HG02759 (cell line): ENCODE results near the gene ITSN1.
"Not testable (repeated sequence)": the region's sequence is repeated elsewhere in the genome, so short reads cannot be mapped to it uniquely, and the experiment has no call there.

Experiments used
- ATAC-seq: cut with Tn5 transposase; IDR thresholded peaks from one replicate; pipeline ENCODE4 v1.9.1; 2021; ENCODE audit warnings: mild to moderate bottlenecking, moderate library complexity; ENCODE audit not compliant: unreplicated experiment

ITSN1 gene

GRCh38 chr21:33712022-33712803, 69.9 kb downstream of the ITSN1 start:
- no peak for ATAC-seq

GRCh38 chr21:33721081-33721480, 78.8 kb downstream of the ITSN1 start:
- no peak for ATAC-seq

DNA sequence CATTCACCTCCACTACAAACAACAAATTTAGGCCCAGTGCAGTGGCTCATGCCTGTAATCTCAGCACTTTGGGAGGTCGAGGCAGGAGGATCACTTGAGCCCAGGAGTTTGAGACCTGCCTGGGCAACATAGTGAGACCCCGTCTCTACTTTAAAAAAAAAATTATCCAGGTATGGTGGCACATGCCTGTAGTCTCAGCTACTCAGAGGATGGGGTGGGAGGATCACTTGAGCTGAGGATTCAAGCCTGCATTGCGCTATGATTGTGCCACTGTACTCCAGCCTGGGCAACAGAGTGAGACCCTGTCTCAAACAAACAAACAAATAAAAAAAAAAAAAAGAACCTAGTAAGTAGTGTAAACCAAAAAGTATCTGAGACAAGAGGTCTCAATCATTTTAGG, 86.8 kb downstream of the ITSN1 start:
- ATAC-seq: not testable (repeated sequence)

GRCh38 chr21:33729641-33730040, 87.3 kb downstream of the ITSN1 start:
- no peak for ATAC-seq

DNA sequence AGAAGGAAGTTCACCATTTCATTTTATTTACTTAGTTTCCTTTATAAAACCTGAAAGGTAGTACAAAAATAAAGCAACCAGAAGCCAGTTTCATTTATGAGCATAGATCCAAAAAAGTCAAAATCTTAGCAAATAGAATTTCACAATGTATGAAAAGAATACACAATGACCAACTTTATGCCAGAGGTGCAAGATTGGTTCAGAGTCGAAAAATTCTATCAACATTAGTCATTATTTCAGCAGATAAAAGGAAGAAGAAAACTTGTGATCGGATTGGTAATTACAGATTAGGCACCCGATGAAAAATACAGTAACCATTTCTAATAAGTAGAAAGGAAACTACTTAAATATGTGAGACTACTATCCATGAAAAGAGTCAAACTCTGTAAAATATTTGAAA, 89.1 kb downstream of the ITSN1 start:
- ATAC-seq: no peak

- ATAC-seq: no peak
These were observed 89.7 kb downstream of the ITSN1 start for GRCh38 chr21:33732038-33732437.

- ATAC-seq: no peak
These were observed 91.3 kb downstream of the ITSN1 start for GRCh38 chr21:33733601-33734000.

GRCh38 chr21:33734291-33734690, 92.0 kb downstream of the ITSN1 start:
- no peak for ATAC-seq

DNA sequence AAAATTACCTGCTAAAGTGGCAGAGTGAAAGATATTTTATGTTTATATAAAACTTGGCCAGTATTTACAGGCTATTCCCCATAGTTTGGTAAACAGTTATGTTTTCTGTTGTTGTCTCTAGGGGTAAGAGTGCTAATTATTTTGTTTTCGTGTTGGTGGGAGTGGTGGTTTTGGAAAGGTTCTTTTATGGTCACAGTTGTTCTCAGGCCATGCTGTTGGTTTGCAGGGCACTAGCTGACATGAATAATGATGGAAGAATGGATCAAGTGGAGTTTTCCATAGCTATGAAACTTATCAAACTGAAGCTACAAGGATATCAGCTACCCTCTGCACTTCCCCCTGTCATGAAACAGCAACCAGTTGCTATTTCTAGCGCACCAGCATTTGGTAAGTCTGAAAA, 92.5 kb downstream of the ITSN1 start:
- ATAC-seq: no peak

- no peak for ATAC-seq
These were observed 94.3 kb downstream of the ITSN1 start for GRCh38 chr21:33736569-33736968.

GRCh38 chr21:33739701-33740100, 97.4 kb downstream of the ITSN1 start:
- ATAC-seq: no peak

- no peak for ATAC-seq
These were observed 105.1 kb downstream of the ITSN1 start for GRCh38 chr21:33747420-33747819.

DNA sequence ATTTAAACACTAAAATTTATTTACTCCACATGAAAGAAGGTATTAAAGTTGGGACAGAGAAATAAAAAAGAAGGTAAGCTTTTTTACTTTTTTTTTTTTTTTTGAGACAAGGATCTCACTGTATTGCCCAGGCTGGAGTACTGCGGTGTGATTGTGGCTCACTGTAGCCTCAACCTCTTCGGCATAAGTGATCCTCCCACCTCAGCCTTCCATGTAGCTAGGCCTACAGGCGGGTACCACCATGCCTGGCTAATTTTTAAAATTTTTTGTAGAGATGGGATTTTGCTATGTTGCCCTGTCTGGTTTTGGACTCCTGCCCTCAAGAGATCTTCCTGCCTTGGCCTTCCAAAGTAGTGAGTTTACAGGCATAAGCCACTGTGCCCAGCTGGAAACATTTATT, 106.6 kb downstream of the ITSN1 start:
- no peak for ATAC-seq

- ATAC-seq: no peak
These were observed 107.7 kb downstream of the ITSN1 start for GRCh38 chr21:33750017-33750416.

DNA sequence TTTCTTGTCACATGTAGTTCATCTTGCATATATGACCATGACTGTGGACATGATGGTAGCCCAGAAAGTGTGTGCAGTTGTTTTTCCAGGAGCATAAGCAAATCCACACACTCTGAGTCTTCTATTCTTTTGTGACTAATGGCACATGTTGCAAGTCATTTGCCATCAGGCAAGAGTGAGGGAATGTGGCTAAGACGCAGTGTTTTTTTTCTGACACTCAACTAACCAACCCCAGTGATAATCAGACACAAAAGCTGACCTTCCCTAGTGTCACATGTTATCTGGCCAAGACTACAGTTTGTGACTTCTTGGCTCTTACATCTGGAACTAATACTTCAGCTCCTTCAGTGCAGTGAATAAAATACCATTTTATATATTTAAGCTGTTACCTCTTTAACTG, 108.8 kb downstream of the ITSN1 start:
- no peak for ATAC-seq

GRCh38 chr21:33751533-33751932, 109.2 kb downstream of the ITSN1 start:
- ATAC-seq: no peak

- no peak for ATAC-seq
These were observed 110.0 kb downstream of the ITSN1 start for GRCh38 chr21:33752260-33752659.

DNA sequence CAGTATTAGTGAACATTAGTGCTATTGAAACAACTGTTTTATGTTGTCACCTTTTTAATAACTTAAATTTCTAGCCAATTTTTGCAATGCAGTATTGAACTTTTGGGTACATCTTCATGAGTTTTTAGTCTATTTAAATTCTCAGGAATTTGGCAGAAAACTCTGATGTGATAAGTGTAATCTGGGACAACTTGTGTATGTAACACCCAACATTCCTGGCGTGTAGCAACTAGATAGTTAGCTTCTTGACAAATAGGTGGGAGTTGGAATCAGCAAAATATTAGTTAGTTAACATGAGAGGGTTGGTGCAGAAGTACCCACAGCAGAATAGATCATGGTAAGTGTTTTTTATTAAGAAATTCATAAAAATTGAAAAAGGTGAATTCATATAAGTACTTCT, 111.6 kb downstream of the ITSN1 start:
- ATAC-seq: no peak

DNA sequence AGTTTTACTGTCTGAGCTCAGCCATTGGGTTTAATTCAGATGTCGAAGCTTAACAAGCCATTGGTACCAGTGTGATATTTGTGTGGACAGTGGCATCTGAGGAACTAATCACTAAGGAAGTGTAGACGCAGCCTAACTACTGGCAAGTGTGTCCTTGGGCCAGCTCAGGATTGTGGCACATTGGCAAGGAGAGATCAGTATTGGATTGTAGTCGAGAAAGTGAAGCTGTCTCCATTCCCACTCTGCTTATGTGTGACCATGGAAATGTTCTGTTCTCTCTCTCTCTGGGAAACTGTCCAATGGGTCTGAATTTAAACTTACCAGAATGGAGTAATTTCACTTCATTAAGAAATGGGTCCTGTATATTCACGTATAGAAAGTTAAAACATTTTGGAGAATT, 112.2 kb downstream of the ITSN1 start:
- no peak for ATAC-seq

DNA sequence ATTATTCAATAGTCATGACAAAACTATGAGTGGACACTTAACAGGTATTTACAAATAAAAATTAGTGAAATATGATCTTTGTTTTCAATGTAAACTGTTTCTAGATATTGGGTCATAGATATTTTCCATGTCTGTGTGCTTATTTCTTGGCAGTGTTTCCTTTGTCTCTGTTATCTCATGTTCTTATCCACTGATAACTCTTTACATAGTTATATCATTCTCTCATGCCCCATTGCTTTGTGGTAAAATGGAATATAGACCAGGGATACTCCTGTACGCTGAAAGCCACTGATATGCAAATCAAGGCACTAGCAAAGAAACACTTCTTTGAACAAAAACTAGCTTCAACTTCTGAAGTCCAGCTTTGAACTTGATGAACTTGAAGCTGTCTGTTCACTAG, 113.1 kb downstream of the ITSN1 start:
- no peak for ATAC-seq

DNA sequence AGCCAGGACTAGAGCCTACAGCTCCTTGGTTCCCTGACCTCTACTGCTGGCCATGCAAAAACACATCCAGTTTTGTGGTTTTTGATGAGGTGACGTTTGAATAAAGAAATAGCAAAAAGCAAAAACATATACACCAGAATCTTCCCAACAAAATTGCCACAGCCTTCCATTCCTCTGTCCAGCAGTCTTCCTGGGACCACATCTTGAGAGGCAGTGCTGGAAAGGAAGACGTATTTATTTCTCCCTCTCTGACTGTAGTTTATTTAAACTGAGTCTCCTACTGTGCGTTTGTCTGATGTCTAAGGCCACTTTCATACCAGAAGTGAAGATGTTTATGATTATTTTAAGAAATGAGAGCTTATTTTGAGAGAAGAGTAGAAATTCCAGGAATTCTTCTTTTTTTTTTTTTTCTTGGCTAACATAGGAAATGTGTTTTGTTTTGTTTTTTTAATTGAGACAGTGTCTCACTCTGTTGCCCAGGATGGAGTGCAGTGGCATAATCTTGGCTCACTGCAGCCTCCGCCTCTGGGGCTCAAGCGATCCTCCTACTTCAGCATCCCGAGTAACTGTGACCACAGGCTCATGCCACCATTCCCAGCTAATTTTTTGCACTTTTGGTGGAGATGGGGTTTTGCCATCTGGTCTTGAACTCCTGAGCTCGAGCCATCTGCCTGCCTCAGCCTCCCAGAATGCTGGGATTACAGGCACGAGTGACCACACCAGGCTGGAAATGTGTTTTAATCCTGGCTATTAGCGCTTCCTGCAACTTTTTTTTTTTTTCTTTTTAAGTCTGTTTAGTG, 118.5 kb downstream of the ITSN1 start:
- ATAC-seq: no peak

DNA sequence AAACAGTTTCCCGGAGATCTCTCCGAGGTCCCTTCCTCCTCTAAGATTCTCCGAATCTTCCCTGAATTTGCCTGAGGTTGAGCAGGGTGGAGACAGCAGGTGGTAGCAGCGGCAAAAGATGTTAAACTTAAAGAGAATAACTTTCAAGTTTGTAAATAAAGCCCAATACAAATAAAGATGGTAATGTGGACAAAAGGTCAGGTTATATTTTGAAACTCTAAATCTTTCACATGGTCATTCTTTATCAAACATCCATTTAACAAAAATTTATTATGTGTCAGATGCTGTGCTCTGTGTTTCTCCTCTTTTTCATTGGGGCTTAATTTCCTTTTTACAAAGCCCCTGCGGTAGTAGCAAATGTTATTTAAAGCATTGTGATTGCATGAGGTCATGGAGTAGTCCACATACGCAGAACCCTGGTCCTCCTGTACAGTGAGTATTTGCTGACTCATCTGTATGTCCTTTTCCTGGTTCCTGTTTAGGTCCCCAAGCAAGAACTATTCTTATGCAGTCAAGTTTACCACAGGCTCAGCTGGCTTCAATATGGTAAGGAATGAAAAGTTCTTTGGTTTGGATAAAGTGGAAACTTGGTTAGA, 119.2 kb downstream of the ITSN1 start:
- ATAC-seq: no peak
